ENCODE results near the gene PPP1R9B.

DNA sequence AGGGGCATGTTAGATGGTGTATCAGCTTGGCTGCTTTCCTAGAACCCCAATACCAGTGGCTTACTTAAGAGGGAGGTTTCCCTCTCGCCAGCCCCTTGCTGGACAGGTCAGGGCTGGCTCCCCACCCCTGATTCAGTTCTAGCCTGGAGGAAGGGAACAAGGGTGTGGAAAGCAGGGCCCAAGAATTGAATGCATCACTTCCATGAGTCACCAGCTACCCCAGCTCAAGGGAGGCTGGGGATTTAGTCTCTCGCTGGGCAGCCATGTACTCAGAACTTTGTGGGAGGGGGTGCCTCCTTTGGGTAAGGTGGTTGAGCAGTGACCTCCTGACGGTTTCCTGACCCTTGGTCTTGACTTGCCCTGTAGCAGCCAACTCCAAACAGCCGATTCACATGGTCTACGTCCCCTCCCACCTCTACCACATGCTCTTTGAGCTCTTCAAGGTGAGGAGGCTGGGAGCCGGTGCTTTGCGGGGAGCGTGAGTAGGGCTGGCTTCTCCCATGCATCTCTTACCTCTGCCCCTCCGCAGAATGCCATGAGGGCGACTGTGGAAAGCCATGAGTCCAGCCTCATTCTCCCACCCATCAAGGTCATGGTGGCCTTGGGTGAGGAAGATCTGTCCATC is 42.6 kb downstream of the PPP1R9B start:
- TF ChIP-seq FOXP2 (optimal IDR thresholded peaks at IDR 0.05; ENCODE audit: control extremely low read depth, extremely low read length, insufficient read depth) (no peak), EZH2 (IDR thresholded peaks at IDR 0.05) (no peak), POLR2AphosphoS5 (IDR thresholded peaks at IDR 0.05; ENCODE audit: borderline replicate concordance, low read depth, low read length) (no peak)
